Stimulated activated CD8-positive, alpha-beta memory T cell treated with anti-CD3 and anti-CD28 coated beads, Interleukin-15, amount 100 ng/mL, for 24 hours (primary cell): Measurements from ENCODE around the gene RXRB.

Source experiments
- DNase-seq: peaks from one replicate; pipeline ENCODE4 v3.0.0-alpha.2; 2020; ENCODE audit warnings: low read depth

RXRB gene

DNA sequence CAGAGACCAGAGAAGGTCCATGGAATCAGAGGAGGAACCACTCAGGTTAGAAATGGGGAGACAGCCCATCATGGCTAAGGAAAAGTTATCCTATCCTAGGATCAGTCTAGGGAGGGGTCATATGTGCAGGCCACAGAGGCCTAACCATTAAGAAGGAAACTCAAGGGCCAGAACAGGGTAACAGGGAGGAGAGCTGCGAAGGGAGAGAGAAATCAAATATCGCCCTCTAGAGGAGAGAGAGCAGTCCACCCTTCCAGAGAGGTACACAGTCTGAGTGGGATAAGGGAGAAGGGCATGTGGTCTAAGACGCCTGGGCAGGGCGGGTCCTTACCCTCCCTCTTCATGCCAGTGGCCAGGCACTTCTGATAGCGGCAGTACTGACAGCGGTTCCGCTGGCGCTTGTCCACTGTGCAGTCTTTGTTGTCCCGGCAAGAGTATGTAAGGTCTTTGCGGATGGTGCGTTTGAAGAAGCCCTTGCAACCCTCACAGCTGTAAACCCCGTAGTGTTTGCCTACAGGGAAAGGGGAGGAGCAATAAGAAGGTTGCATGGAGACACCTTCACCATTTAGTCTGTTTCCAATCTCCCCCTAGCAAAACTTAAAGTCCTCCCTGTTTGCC is 2.9 kb downstream of the RXRB start:
- no peak for DNase-seq

DNA sequence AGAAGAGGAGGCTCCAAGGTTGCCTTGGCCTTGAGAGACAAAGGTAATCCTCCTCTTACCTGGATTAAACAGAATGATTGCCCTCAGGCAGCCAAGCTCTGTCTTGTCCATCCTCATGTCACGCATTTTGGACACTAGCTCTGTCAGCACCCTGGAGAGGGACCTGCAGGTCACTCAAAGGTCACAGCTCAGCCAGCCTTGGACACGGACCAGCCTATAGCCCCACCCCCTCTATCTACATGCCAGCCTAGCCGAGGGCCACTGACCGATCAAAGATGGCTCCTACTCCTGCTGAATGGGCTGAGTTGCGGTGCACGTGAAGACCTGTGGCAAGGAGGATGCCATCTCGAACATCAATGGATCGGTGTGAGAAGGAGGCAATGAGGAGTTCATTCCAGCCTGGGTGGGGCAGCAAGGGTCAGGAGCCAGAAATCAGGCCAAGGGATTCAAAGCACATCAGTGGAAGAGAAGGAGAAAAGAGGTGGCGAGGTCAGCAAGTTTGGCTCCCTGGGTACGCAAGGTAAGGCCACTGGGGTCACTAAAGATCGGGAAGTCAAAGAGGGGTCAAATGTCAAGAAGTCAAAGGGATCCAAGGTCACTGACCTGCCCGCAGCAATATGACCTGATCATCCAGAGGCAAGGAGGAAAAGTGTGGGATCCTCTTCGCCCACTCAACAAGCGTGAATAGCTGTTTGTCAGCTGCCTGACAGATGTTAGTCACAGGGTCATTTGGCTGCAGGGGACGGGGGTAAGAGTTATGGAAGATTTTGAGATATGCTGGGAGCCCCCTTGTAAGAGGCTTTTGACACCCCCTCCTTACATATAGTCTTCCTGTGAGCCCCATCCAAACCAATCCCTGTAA is 4.9 kb downstream of the RXRB start:
- no peak for DNase-seq

DNA sequence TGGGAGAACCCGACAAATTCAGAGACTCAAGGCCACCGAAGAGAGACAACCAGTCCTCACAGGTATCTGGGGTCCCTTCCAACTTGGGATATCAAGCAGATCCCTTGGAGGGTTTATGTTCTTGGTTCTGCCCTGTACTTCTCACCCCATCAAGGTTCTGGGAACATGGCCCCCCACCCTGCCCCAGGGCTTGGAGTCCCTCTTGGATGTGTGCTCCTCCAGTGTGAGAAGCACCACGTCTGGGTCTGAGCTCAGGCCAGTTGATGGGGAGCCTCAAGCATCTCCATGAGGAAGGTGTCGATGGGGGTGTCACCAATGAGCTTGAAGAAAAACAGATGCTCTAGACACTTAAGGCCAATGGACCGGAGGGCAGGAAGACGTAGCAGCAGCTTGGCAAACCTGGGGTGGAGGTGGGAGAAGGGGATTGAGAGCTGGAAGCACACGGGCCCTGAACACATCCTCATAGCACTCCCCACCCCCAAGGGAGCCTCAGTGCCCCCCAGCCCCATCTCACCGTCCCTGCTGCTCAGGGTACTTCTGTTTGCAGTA is 6.0 kb downstream of the RXRB start:
- DNase-seq, result no peak

DNA sequence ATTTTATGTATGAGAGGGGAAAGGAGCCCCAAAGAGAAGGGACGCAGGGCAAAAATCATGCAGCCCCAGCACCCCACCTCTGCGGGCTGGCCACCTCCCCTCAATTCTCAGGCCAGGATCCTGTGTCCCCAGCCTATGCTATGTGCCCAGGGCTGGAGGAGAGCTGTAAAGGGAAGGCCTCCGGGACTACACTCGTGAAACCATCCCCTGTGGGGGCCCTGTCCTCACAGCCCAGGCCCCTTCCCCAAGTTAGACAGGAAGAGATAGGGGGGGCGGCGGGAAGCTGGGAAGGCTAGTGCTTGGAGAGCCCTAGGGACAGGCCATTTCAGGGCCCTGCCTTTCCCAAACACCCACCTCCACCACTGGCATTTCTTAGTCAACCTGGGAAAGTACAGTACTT is 6.8 kb downstream of the RXRB start:
- DNase-seq, result no peak

DNA sequence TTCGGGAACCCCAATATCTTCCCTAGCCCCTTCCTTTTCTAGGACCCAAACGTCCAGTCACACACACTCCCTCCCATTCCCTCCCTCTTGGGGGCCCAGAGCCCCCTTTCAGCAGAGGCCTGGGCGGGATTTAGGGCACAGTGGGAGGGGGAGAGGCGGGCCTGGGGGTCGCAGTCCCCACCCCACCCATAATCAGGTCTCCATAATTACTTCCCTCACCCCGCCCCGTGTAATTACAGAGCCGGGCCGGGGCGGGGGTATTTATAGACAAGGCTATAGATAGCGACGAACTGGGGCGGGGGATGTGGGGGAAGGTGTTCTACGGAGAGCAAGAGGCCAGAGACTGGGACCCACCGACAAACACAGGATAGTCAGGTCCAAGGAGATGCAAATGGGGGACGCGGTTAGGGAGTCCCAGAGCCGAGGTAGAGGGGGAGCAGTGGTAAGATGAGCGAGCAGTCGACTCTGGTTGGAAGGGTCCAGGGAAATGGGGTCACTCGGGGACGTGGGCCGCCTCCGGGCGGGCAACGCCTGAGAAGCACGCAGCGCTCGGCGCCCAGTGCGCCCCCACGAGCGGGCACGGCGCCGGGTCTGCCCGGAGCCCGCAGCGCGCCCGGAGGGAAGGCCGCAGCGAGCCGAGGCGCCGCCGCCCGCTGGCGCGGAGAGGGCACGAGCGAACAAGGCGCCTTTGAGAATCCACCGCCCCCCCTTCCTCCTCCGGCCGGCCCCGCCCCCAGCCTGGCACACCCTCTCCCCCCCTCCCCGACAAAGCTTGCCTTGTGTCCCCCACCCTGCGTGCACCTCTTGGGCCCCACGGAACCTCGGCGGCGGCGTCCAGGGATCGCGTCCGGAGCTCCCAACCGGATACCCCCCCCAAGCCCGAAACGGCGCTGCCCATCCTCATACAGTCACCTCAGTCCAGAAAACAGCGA is 7.5 kb downstream of the RXRB start:
- DNase-seq, result no peak

DNA sequence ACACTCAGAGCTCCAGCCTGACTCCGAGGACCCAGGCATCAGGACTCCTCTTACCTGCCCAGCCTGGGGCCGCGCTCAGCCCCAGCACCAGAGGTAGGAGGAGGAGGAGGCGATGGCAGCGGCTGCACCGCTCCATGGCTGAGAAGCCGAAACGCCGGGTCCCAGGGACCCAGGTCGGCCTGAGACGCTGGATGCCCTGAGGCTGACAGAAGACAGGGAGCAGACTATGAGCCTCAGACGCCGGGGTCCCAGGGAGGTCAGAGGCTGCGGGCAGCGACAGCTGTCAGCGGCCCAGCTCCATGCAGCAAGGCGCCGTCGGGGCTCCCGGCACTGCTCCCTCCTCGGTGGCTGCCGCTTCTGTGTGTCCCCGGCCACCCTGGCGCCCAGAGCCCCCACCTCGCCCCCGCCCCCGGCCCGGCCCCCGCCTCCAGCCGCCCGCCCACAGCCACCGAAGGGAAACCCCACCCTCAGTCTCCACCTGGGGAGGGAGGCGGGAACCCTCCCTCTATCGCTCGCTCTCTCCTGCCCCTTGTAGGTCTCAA is 8.3 kb downstream of the RXRB start, which contains the start of gene COL11A2:
TSS of gene COL11A2 (minus strand) at position 363 of the 542 bp plus-strand sequence. CDS start at position 136, 227 bp downstream.
- DNase-seq, result no peak

DNA sequence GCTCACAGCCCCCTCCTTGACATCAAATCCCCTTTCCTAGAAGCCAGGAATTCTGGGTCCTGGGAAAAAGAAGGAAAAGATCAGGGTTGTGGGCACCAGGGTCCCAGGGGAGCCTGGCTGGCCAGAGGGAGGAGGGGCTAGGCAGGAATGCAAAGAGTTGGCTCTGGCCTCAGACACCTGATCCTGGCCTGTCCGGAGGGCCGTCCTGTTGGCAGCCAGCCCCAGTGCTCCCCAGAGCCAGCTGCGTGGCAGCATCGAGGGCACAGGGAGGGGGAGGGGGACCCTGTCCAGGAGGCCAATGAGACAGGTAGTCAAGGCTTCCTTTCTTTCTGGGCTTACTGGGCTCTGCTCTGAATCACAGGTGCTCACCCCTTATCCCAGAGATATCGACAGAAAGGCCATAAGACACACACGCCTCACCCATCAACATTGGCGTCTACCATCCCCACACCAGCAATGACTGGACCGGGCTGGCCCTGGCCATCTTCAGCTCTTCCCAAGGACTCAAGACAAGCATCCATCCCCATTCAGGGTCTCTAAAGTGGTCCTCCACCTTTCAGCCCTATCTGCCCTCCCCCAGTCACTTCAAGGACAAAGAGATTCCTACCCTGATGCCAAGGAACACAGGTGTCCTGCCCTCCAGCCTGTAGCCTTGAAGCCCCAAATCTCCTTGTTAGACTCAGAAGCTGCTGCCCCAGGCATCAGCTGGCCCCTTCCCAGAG is 8.9 kb downstream of the RXRB start:
- no peak for DNase-seq

DNA sequence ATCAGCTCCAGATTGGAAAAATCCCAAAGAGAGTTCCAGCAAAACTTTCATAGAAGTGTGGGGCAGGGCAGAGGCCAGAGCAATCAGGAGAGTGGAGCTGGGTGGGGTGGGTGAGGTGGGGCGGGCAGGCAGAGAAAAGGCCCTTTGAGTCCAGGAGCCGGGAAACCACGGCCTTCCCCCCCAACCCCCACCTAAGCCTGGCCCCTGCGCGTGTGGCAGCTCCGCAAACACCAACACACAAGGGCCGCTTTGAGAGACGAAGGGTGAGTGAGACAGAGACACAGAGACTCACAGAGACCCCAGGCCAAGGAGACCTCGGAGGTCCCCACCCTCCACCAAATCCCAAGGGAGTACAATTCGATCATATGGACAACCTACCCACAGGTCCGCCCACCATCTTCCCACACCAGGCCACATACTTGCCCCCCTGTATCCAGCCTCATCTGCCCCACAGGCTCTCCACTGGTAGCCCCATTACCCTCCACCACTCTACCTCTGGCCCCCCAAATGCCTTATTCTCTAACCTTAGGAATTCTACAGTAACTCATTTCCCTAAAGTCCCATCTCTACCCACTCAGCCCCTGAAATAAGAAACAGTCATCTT is 9.9 kb downstream of the RXRB start:
- no peak for DNase-seq

DNA sequence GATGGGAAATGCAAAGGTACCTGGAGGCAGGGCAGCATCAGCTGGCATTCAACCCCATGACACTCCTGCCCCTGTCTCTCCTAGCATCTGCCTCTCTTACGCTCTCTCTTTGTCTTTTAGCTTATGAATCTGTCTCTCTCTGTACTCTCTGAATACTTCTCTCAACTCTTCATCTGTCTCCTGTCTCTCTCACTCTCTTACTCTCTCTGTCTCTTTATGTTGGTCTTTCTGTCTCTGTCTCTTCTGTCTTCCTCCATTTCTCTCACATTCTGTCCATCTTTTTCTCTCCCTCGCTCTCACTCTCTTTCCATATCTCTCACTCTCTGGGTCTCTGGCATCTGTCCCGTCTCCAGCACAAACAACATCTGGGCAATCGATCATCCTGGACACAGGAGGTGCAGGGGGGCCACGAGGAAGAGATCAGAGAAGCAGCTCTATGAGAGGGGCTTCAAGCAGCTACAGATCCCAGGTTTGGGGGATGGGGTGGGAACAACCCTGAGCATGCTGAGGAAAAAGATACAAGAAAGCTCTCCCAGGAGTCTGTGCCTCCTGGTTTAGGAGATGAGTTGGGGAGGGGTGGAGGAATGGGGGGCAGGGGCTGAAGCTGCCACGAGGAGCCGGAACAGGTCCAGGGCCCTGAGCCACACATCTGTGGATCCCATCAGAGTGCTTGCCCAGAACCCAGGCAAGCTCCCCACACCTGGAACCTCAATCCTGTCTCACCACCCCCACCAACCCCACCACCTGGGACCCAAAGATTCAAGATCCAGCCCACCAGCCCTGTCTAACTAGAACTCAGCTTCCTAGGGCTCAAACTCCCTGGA is 10.6 kb downstream of the RXRB start:
- no peak for DNase-seq

DNA sequence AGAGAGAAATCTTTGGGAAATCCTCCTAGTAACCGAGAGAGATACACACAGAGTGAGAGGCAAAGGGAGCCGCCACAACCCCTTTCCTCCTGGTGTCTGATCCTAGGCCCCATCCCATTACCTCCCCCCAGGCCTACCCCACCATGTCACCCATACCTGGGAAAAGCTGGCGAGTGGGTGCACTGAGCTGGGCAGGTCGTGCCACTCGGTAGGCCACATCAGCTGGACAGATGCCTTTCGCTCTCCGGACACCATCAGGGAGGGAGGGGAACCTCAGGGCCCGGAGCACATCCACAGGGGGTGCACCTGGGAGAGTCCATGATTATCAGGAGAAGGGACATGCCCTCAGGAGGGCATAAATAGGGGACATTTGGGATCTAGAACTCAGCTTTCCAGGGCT is 11.3 kb downstream of the RXRB start:
- no peak for DNase-seq

DNA sequence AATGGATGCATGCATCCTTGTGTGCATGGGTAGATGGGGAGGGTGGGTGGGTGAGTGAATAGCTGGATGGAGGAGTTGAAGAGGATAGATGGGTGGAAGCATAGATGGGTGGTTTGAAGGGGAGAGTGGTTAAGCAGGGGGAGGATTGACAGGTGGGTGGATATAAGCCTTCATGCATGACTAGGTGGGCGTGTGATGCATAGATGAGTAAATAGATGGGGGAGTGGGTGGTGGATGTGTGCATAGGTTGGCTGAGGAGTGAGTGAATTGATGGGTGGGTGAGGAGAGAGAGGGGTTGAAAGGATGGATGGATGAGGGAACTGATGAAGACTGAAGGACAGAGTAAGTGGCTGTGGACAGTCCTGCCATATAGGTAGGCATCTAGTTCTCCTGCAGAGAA is 12.7 kb downstream of the RXRB start:
- no peak for DNase-seq

DNA sequence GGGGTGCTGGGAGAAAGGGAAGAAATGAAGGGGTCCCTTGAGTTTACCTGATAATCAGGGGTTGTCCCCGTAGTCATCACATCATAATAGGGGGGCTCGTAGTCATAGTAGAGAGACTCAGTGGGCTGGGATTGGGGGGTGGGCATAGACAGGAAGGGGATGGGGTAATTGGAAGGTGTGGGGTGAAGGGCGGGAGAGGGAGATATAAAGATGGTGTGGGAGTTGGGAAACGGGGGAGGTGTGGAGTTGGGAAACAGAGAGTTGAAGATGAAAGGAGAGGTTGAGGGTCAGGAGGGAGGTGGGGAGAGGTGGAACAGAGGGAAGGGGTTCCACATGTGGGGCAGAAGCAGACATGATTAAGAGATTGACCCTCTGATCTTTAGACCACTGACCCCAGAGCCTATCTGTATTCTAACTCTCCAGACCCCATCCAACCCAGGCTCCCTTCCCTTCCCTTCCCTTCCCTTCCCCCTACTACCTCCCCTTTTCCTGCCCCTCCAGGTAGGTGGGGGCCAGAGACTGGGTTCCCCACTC is 14.7 kb downstream of the RXRB start:
- no peak for DNase-seq

DNA sequence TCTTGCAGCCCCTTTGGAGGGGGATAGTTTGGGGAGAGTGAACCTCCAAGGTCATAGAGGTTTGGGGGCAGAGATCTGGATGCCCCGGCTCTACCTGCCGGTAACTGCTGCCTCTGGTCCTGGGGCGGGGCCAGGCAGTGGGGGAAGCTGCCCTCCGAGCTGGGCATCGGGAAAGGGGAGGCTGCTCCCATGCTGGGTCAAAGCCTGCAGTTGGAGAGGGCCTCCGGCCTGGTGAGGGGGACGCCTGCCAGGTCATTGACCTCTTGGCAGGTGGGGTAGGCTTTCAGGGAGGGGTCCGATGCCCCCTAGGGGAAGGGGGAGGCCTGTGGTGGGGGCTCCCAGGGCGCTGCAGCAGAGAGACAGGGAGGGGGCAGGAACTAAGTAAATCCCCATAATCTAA is 15.3 kb downstream of the RXRB start:
- no peak for DNase-seq

DNA sequence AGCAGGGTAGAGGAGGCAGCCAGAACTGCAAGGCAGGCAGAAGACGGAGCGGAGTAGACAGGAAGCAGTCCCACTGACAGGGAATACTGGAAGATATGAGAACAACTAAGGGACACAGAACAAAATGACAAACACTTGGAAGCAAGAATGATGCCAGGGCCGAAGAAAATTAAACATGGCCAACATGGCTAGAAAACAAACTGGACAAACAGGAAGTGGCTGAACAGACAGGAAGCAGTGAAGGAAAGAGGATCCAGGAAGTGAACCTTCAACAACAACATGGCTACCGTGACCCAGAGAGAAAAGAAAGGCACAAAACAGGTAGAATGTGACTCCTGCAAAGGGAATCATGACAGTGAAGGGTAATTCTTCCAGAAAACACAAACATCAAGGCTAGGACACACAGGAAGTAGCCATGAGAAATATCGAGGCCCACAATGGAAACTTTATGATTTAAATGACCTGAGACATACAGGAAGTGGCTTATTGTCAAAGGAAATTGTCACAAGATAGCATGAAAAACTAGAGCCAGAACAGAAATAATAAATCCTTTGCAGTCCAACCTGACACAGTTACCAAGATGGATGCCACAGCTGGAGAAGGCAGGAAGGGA is 17.3 kb downstream of the RXRB start:
- no peak for DNase-seq

DNA sequence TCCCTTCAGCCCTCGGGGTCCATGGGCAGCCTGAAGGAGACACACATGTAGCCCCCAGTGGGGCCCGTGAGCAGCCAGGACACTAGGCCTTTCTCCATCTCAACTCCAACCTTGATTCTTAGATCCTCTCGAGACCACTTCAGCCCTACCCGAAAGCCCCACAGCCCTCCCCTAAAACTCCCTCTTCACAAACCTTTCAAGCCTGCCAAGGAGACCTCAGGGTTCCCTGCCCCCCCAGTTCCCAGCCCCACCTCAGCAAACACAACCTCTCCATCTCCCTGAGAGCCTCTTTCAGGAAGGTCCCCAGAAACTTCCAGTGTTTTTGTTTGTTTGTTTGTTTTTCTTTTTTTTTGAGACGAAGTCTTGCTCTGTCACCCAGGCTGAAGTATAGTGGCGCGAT is 19.3 kb downstream of the RXRB start:
- no peak for DNase-seq

DNA sequence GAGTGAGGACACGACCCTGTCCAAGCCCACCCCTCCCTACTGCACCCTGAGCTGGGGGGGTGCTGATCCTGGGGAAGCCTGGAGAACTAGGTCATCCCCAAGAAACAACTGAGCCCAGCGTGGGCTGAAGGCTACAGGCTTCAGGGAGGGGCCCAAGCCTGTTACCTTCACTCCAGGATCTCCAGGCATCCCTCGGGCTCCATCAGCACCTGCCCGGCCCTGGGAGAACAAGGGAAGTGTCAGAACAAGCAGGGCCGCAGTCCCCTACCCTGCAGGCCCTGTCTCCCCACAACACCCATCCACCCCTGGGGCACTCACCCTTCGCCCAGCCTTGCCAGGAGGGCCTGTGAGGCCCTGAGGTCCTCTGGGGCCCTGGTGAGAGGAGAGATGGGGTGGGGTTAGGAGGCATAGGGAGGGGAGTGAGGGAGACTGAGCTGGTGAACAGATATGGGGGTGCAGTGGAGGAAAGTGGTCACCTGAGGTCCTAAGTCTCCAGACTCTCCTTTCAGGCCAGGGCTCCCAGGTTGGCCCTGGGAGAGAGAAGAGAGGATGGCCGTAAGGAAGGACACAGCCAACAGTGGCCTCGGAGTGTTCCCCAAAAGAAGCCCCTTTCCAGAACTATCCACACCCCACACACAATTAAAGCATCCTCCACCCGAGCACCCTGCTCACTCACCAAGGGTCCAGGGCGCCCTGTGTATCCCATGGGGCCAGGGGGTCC is 21.6 kb downstream of the RXRB start:
- no peak for DNase-seq

DNA sequence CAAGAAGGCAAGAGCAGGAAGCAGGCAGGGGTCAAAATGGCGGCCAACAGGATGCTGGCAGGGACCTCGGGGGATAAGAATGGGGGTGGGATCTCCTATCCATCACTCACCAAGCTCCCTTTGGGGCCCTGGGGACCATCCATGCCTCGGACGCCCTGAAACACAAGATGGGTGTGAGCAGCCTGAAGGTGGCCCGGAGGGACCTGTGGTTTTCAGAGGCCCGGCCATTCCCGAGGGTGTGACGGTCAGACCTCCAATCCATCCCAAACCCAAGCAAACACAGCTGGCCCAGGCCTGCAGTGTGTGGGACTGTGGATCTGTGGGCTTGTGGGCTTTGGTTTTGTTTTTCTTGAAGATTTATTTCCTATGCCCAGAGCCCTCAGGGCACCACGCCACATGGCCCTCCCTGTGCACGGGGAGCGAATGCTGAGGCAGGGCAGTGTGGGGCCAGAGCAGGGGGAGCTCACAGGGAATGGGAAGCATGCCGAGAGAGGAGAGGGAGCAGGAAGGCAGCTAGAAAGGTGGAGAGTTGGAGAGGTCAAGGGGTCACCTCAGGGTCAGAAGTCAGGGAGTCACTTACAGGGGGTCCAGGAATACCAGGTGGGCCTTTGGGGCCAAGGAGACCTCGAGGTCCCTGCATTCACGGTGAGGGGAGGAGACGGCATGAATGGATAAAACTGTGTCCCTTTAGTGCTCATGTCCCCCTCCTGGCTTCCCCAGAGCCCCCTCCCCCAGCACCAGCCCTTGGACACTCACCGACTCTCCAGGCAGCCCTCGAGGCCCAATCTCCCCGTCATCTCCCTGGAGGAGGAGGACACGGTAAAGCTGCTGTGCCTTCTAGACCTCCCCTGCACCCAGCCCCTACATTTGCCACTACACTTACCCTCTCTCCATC is 22.7 kb downstream of the RXRB start:
- DNase-seq, result no peak

DNA sequence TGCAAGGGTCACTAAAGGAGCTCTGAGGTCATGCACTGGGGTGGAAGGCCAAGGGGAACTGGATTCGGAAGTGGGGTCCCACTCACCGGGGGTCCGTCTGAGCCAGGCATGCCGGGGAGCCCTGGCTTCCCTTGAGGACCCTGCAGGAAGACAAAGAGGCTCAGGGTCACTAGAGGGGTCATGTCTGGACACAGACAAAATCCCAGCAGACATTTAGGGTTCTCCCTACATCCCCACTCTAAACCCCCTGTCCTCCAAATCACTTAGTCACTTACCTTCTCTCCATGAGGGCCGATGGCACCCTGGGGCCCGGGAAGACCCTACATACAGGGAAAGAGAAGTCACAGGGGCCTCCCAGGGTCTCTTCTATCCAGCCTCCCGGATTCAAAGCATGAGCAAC is 23.6 kb downstream of the RXRB start:
- DNase-seq, result no peak
